M059J (cell line): ENCODE data around the gene KIFAP3. TPM values are rescaled to one million over a fixed set of nuclear protein-coding genes. Genes with fewer than 3 reads are reported as not detected.
"Not testable (repeated sequence)": the region's sequence is repeated elsewhere in the genome, so short reads cannot be mapped to it uniquely, and the experiment has no call there.

ENCODE experiments used
- DNase-seq: peaks from one replicate; pipeline ENCODE4 v3.0.0-alpha.2; 2012; ENCODE audit warnings: low read depth
- total RNA-seq: library from RNA; depleted of rRNA; stranded (reverse); fragments of >200 nt; shearing (Covaris generic); gene quantifications from 2 replicates; pipeline ENCODE4 v1.2.3, GENCODE V29; 2014

Gene KIFAP3
- total RNA-seq, 1 experiment from 2014 or later = 25.7 TPM

DNA sequence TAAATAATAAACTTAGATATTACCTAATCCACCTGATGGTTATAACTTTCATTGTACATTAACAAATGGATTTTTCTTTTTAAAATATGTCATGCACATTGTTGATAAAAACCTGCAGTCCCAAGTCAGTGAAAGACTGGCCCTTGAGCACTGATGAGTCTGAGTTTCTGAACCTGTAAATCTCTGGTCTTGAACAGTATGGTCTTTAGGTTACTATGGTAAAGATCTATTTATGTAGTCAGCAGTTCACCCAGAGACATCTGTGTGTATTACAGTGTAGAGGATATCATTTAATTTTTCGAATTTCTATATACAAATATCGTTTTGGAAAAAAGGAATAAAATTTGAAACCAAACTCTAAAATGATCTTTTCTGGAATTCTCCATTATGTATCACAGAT is 150.4 kb downstream of the KIFAP3 start:
- DNase-seq = no peak

DNA sequence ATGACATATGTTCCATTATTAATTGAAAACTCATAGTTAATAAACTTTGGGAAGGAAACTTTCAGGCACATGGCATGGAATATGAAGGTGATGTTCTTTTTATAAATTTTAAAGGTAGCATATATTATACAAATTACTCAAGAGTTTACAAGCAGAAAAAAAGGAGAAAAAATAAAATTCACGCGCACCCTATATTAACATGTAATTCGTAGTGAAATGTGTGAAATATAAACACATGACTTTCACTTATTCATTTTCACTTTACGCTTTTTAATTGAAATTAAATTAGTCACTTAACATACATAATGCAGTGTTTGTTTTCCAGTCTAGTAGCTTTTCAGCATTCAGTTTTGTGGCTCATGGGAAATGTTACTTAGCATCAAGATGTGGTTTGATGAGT is 153.4 kb downstream of the KIFAP3 start:
- DNase-seq = no peak

GRCh38 chr1:169918927-169919326 is 155.6 kb downstream of the KIFAP3 start:
- DNase-seq = no peak

GRCh38 chr1:169918220-169918619 is 156.3 kb downstream of the KIFAP3 start:
- DNase-seq = not testable (repeated sequence)

GRCh38 chr1:169915150-169915549 is 159.3 kb downstream of the KIFAP3 start:
- DNase-seq = no peak

GRCh38 chr1:169914531-169914930 is 160.0 kb downstream of the KIFAP3 start:
- DNase-seq = no peak

DNA sequence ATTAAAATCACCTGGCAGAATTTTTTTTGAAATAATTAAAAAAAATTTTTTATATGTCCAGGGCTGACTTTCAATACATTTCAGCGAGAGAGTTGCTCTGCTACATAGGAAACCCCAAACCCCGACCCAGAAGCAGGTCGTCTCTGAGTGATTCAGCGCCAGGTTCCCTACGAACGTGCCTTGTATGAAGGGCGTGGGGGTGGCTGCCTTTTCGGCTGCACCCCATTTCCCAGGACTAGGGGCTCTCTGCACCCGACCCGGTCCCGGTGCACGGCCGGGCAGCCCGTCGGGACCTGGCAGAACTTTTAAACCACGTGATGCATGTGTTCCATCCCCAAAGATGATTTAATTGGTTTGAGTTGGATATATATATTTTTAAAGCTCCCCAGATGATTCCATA is 165.0 kb downstream of the KIFAP3 start:
- no peak for DNase-seq

- DNase-seq = peak; percentile 44
Measured at GRCh38 chr1:169906938-169907337, 167.6 kb downstream of the KIFAP3 start.

DNA sequence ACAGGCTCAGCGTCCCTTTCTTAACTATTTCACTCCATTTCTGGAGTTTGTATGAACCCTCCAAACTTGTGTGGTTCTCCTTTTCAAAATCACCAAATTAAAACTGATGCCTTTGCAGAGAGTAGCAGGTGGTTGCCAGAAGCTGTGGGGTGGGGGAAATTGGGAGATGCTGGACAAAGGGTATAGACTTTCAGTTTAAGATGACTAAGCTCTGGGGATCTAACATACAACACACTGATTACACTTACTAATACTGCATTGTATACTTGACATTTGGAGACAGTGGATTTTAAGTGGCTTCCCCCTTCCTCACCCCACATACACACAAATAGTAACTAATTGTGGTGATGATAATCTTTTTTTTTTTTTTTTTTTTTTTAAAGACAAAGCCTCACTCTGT is 169.7 kb downstream of the KIFAP3 start:
- no peak for DNase-seq

GRCh38 chr1:169902751-169903150 is 171.7 kb downstream of the KIFAP3 start:
- no peak for DNase-seq

DNA sequence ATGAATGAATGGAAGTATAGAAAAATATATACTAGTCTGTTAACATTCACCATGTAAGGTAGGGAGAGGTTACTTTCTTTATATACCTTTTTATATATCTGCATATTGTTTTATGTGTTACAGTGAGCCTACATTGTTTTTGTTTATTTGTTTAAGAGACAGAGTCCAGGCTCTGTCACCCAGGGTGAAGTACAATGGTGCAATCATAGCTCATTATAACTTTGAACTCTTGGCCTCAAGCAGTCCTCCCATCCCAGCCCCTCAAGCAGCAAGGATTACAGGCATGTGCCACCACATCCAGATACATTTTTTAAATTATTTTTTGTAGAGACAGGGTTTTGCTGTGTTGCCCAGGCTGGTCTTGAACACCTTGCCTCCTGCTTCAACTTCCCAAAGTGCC is 173.4 kb downstream of the KIFAP3 start:
- no peak for DNase-seq

- DNase-seq = no peak
Measured at GRCh38 chr1:169900571-169900970, 173.9 kb downstream of the KIFAP3 start.

GRCh38 chr1:169899519-169900217 is 174.8 kb downstream of the KIFAP3 start:
- no peak for DNase-seq

DNA sequence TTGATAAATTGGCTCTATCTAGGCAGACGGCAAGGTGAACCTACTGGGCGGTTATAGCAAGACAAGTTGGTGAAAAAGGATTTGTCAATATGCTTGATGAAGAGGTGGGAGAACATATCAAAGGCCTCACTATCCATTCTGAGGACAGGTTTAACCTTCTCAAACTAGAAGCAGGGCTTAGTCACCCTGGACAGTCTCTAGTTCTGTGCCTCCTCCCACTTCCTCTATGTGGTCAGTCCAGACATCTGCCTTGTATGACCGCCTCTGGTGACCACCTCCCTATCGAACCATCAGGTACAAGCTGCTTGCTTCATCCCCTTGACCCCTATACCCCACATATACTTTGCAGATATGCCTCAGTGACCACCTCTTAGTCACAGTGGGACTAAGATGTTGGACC is 178.5 kb downstream of the KIFAP3 start:
- DNase-seq = peak; percentile 24

- DNase-seq = no peak
Measured at GRCh38 chr1:169894424-169895145, 179.9 kb downstream of the KIFAP3 start.

GRCh38 chr1:169893645-169894423 is 180.7 kb downstream of the KIFAP3 start, which contains the start of gene SCYL3:
TSS of gene SCYL3 (minus strand) at chr1:169893896. CDS start at chr1:169888840, 5,056 bp downstream.
- peak; percentile 97 for DNase-seq

DNA sequence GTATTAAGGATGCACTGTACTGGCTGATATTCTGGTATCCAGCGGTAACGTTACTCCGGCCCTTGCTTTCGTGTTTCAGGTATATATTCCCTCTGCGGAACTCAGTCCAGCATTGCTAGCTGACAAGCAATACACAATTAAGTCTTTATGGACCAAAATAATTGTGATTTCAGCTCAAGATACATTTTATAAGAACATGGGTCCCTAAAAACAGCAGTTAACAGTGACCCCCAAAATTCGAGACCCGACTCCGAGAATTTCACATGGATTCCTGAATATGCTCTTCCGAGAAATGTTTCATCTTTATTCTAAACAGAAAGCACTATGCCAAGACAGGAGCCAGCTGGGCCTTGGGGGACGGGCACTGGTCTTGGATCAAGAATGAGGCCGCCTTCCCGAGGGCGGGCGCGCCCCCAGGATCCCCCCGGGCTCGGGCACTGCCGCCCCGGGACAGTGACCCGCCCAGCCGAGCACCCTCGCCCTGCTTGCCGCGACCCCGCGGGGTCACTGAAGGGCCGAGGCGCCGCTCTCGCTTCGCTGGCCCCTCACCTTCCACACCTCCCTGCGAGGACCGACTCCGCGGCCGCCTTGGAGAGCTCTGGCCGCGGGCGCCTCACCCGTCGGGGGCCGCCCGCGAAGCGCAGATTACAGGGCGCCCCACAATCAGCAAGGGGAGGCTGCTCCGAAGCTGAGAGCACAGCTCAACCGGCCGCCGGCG is 181.4 kb downstream of the KIFAP3 start:
- DNase-seq = peak; percentile 34

- peak; percentile 12 for DNase-seq
Measured at GRCh38 chr1:169892176-169892926, 182.1 kb downstream of the KIFAP3 start.

DNA sequence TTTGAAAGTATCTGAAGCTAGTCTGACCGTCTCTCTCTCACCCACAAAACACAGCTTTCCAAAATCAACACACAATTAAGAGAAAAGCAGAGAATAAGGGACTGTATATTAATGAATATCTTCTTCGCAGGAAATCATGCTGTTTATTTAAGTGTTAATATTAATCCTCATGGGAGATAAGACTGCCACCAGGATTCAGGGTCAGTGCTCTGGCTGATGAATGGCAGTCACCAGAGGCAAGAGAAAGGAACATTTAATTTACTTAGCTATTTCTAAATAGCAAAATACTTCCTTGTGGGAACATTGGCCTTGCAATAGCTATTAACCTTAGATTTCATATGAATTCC is 183.0 kb downstream of the KIFAP3 start:
- no peak for DNase-seq

DNA sequence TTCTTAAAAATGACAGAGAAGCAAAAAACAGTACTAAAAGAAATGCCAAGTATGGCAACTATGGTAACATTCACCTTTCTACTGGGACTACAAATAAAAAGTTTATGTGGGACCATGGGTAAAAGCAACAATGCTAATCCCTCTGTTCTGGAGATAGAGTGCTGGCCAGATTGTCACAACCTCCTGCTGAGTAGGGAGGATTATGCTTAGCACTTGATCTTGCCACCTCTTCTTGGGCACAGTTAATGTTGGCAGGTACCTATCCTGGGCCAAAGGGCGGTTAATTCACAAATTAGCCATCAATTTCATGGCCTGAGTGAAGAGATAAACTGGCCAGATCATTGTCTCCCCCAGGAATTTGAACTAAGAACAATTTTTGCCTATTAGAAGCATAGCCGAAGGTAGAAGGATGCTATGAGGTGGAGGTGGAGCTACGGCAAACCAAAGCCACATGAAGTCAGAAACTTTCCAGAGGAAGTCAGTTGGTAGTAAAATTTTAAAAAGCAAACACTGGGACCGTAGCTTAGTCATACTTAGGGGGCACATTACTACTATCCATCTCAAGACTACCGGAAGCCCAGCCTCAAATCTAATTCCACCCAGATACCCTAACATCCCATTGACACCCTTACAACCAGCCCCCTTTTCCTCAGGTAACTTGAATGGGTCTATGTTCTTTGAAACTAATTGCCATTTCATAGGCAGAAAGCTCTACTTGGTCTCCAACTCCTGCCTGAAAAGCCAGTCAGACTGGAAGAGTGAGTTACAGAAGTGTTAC is 183.5 kb downstream of the KIFAP3 start:
- peak; percentile 31 for DNase-seq
